Duodenal mucosa (tissue), 2 donors: ENCODE measurements around the gene FBLN1.
"Not testable (repeated sequence)": the region's sequence is repeated elsewhere in the genome, so short reads cannot be mapped to it uniquely, and the experiment has no call there.

ENCODE experiments used
- H3K27ac ChIP-seq: one replicate; pipeline ENCODE4 v1.7.0; 2013; ENCODE audit warnings: low read depth, low read length
- H3K27me3 ChIP-seq, 2 donors: one replicate each; pipeline ENCODE4 v1.7.0; 2013; ENCODE audit warnings: low read length in 2 of 2, control low read depth in 1 of 2; ENCODE audit not compliant: insufficient read depth in 2 of 2, control insufficient read depth in 1 of 2
- H3K36me3 ChIP-seq, 2 donors: one replicate each; pipeline ENCODE4 v1.7.0; 2013; ENCODE audit warnings: low read length in 2 of 2, control low read depth in 1 of 2; ENCODE audit not compliant: insufficient read depth in 2 of 2, control insufficient read depth in 1 of 2
- H3K4me1 ChIP-seq, 2 donors: one replicate each; pipeline ENCODE4 v1.7.0; 2013; ENCODE audit warnings: low read length in 2 of 2, control low read depth in 1 of 2; ENCODE audit not compliant: insufficient read depth in 2 of 2, control insufficient read depth in 1 of 2
- H3K4me3 ChIP-seq, 2 donors: one replicate each; pipeline ENCODE4 v1.7.0; 2013; ENCODE audit warnings: low read length in 2 of 2, low read depth in 1 of 2
- H3K9ac ChIP-seq, 2 donors: one replicate each; pipeline ENCODE4 v1.7.0; 2013; ENCODE audit warnings: low read length in 2 of 2, low read depth in 1 of 2
- H3K9me3 ChIP-seq, 2 donors: one replicate each; pipeline ENCODE4 v1.7.0; 2013; ENCODE audit warnings: low read length in 2 of 2, control low read depth in 1 of 2; ENCODE audit not compliant: control insufficient read depth in 1 of 2

Gene FBLN1

DNA sequence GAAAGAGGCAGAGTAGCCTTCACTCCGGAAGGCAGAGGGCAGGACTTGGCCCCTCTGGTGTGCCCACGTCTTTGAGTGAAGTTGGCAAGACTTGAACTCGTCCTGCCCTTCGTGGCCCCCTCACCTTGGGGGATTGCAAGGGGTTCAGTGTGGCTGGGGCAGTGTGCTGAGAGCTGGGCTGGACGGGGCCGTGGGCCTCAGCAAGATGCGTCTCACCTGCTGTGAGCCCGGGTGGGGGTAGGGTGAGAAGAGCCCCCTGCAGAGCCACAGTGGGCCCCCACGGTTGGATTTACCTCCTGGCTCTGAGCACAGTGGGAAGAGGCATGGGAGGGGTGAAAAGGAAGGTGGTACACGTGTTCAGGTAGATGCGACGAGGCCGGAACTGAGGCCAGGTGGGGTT is 87.6 kb downstream of the FBLN1 start:
- Histone ChIP-seq H3K4me1 (no peaks in the 10 kb centered on the region), H3K4me3 (no peak overlapping the region), H3K27me3 (peaks cover 0 to 3% of the 10 kb centered on the region in 2 donors), H3K27ac (no peak overlapping the region), H3K9ac (no peak overlapping the region), H3K9me3 (no peaks in the 10 kb centered on the region), H3K36me3 (no peaks in the 10 kb centered on the region)

DNA sequence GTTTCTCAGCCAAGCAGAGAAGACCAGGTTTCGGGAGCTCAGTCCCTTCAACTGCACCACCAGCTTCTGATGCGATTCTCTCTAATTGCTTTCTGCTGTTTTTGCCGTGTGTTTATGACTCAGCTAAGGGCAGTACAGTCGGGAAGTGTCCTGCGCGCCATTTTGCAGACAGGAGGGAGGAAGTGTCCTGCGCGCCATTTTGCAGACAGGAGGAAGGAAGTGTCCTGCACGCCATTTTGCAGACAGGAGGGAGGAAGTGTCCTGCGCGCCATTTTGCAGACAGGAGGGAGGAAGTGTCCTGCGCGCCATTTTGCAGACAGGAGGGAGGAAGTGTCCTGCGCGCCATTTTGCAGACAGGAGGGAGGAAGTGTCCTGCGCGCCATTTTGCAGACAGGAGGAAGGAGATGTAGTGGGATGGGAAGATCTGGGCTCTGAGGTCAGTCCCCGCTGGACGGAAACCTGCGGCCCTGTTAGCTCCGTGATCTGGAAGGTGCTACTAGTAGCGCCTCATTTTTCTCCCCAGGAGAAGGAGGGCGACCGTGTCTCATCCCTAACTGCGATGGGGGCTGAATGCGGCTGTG is 89.0 kb downstream of the FBLN1 start:
- not testable (repeated sequence) for H3K27ac ChIP-seq, H3K4me3 ChIP-seq, H3K9ac ChIP-seq, H3K36me3 ChIP-seq, H3K9me3 ChIP-seq, H3K27me3 ChIP-seq, H3K4me1 ChIP-seq

DNA sequence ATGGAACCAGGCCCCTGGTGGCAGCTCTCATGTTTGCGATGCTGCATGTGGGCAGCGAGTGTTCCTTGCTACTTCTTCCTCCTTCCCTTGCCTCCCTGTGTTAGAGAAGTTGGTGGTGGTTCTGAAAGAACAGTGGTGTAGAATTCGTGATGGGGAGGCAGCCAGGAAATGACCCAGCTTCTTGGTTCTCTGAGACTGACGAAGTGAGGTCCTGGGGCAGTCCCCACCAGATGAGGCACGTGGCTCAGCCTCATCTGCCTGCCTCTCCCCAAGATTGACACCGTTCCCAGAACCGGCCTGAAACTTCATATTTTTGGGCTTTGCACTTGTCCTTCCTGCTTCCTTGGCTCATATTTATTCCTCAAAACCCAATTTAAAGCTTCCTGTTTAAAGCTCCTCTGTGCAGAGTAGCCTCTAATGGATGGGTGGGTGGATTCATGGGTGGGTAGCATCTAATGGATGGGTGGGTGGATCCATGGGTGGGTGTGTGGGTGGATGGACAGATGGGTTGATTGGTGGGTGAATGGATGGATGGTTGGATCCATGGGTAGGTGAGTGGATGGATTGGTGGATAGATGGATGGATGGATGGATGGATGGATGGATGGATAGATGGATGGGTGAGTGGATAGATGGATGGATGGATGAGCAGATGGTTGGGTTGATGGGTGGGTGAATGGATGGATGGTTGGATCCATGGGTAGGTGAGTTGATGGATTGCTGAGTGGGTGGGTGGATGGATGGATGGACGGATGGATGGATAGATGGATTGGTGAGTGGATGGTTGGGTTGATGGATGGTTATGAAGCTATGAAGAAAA is 91.6 kb downstream of the FBLN1 start:
- peaks cover 5 to 10% of the 10 kb centered on the region in 2 donors for H3K4me1 ChIP-seq
- no peak overlapping the region for H3K9ac ChIP-seq
- no peaks in the 10 kb centered on the region for H3K36me3 ChIP-seq
- no peak overlapping the region for H3K4me3 ChIP-seq
- peaks cover 0 to 3% of the 10 kb centered on the region in 2 donors for H3K27me3 ChIP-seq
- H3K27ac ChIP-seq: no peak overlapping the region
- no peaks in the 10 kb centered on the region for H3K9me3 ChIP-seq

DNA sequence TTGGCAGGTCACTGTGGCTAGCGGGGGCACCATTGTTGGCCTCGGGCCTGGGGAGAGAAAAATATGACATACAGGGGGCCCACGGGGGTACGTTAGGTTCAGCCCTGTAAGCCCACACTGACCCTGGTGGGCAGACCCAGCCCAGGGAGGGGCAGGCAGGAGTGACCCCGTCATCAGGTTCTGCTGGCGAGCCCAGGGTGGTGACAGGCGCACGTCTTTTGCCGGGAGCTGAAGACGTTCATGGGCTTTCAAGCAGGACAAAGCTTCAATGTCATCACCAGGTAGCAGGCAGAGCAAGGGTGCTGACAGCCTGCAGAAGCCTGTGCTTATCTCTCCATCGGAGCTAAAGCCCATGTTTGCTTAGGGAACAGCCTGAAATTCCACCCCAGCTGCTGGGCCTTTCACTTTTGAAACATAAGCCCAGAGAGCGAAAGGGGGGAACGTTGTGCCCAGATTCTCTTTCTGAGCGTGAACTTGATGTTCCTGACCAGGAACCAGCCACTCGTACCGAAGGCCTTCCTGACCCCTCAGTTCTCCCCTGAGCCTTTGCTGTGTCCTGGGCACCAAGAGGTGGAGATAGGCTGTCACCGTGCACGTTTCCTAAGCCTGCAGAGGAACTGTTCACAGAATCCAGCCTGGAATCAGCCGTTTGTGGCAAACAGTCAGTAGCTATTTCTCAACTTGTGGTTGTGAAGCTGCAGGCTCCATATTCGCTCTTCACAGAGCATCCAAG is 94.9 kb downstream of the FBLN1 start:
- Histone ChIP-seq H3K9me3 (no peaks in the 10 kb centered on the region), H3K27ac (no peak overlapping the region), H3K4me3 (no peak overlapping the region), H3K4me1 (peaks cover 10 to 14% of the 10 kb centered on the region in 2 donors), H3K27me3 (peaks cover 0 to 3% of the 10 kb centered on the region in 2 donors), H3K9ac (no peak overlapping the region), H3K36me3 (no peaks in the 10 kb centered on the region)

DNA sequence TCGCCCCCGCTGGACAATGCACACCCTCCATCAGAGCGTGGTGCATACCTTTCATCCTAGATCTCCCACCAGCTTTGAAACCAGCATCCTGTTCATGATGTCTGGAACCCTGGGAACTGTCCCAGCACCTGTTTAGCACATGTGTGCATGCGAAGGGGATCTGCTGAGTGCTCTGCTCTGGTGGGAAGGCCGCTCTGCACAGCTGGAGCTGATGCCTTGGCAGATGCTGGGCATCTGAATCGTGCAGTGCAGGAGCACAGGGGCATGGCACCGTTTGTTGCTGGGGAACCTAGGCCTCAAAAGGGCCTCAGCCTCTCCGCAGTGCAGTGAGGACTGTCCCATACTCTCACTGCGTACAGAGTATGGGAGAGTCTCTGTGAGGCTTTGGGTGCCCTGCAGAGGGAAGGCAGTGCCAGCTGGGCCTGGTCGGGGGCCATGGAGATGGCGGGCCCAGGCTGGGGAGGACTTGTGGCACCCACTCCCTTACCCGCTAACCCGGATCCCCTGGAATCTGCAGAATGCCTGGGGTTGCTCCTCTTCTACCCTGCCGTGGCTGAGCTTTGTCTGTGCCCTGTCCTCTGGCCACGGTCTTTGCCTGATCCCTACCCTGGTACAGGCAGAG is 96.0 kb downstream of the FBLN1 start:
- no peak overlapping the region for H3K9ac ChIP-seq
- H3K9me3 ChIP-seq: no peaks in the 10 kb centered on the region
- no peaks in the 10 kb centered on the region for H3K36me3 ChIP-seq
- H3K27me3 ChIP-seq: peaks cover 0 to 3% of the 10 kb centered on the region in 2 donors
- H3K27ac ChIP-seq: no peak overlapping the region
- H3K4me1 ChIP-seq: peaks cover 10 to 14% of the 10 kb centered on the region in 2 donors
- no peak overlapping the region for H3K4me3 ChIP-seq

DNA sequence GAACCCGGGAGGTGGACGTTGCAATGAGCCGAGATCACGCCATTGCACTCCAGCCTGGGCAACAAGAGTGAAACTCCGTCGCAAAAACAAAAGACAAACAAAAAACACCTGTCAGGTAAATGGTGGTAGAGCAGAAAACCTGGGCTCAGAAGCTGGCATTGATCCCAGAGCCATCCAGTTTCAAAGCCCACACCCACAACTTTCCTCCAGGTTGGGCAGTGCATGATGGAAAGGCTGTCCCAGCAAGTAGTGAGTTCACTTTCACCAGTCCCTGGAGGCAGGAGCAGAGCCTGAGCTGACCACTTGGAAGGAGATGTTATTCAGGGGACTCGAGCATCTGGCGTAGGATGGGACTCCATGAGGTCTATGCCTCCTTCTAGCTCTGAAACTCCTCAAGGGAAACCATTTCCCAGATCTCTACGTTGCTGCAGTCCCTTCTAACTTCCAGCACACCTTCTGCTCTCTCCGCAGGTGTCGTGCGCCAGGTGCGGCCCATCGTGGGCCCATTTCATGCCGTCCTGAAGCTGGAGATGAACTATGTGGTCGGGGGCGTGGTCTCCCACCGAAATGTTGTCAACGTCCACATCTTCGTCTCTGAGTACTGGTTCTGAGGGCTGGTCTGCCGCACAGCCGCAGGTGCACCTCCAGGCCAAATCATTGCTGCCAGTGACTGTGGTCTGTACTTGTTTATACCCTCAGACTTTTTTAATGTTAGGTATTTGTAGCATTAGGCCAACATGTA is 97.3 kb downstream of the FBLN1 start:
- Histone ChIP-seq H3K36me3 (no peaks in the 10 kb centered on the region), H3K4me1 (peaks cover 10 to 14% of the 10 kb centered on the region in 2 donors), H3K27me3 (peaks cover 0 to 3% of the 10 kb centered on the region in 2 donors), H3K27ac (no peak overlapping the region), H3K9ac (no peak overlapping the region), H3K9me3 (no peaks in the 10 kb centered on the region), H3K4me3 (peak overlapping the region in 1 of 2 donors; percentile 16)

DNA sequence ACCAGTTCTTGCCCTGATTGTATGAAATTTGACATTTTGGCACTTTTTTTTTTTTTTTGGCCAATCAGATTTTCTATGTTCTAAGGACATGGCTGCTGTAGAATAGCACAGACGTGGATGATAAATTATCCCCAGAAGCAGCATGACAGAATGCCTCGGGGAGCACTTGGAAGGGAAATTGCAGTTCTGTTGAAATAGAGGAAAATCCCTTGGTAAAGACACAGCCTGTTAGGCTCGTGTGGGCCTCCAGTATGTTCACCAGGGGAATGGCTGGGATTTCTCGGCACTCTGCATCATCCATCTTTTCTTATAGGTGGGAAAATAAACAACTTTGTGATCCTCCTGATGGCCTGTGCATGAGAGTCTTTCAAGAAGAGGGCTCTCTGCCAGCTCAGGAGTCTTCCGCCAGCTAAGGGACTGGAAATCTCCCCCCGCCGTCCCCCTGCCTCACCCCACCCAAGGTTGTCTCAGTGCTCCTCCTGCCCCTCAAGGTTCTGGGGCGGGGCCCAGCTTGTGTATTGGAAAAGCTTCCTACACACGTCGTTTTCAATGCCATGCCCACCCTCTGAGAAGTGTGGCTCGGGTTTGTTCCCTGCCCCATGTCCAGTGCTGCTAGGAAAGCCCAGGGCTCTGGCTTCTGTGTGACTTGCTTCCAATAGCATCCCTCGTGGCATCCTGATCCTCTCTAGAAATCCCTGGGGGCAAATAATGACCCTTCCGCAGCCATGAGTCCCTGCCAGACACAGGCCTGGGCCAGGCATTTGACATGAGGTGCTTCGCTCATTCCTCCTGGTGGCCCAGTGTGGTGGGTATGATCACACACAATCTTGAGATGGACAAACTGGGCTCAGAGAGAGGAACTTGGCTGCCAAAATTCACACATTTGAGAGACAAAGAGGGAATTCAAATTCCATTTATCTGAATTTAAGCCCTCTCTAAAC is 98.4 kb downstream of the FBLN1 start:
- H3K4me3 ChIP-seq: no peak overlapping the region
- H3K27ac ChIP-seq: no peak overlapping the region
- peaks cover 0 to 3% of the 10 kb centered on the region in 2 donors for H3K27me3 ChIP-seq
- no peaks in the 10 kb centered on the region for H3K9me3 ChIP-seq
- H3K9ac ChIP-seq: no peak overlapping the region
- H3K4me1 ChIP-seq: peaks cover 10 to 20% of the 10 kb centered on the region in 2 donors
- no peaks in the 10 kb centered on the region for H3K36me3 ChIP-seq

DNA sequence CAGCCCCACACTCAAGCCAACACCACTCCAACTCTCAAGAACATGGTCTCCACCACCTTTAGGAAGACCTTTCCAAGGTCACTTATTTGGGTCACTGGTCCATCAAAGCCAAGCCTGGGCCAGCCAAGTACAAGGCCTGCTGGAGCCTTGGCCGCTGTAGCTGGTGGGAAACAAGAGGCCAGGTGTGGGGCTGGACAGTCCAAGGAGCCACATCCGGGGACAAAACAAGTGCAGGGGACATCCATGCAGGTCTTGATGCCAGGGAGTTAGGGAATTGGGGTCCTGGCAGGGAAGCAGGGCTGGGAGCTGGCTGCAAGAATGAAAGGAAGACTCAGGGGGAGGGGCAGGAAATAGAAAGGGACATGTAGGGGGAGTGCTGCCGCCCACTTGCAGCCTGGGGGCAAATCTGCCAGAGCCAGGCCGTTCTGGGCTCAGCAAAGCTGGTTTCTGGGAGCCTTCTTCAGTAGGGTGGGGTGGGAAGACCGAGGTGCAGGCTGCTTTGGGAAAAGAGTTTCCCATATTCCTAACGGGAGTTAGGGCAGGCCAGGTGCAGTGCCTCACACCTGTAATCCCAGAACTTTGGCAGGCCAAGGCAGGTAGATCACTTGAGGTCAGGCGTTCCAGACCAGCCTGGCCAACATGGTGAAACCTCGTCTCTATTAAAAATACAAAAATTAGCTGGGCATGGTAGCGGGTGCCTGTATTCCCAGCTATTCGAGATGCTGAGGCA is 99.5 kb downstream of the FBLN1 start:
- Histone ChIP-seq H3K27ac (no peak overlapping the region), H3K4me1 (peaks cover 9 to 19% of the 10 kb centered on the region in 2 donors), H3K9ac (no peak overlapping the region), H3K27me3 (peaks cover 0 to 3% of the 10 kb centered on the region in 2 donors), H3K9me3 (no peaks in the 10 kb centered on the region), H3K4me3 (no peak overlapping the region), H3K36me3 (no peaks in the 10 kb centered on the region)
